ENCODE data around the gene PTK7.

DNA sequence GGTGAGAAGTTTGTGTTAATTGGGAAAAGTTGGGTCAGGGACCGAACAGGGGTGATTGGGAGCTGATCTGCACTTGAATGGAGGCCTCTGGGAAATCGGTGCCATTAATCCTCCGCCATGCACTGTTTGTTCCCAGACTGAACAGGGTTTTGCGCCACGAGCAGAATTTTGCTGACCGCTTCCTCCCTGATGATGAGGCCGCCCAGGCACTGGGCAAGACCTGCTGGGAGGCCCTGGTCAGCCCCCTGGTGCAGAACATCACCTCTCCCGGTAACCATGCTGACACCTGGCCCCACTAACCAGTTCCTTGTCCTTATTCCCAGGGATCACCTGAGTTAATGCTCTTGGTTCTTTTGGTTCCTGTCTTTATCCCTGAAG, 127.6 kb downstream of the PTK7 start:
- TF ChIP-seq CTCF (conservative IDR thresholded peaks at IDR 0.05; ENCODE audit: low read length) = no peak
- no peak for TF ChIP-seq EZH2phosphoT487 (IDR thresholded peaks at IDR 0.05; ENCODE audit: borderline replicate concordance)
